PC-9 (cell line): ENCODE results near the gene PPP3R1. TPM values are rescaled to one million over a fixed set of nuclear protein-coding genes. Genes with fewer than 3 reads are reported as not detected.

Experiments
- BruUV-seq: library from RNA; stranded (reverse); fragments of 400-500 nt; replicated peaks from 2 replicates; lab custom pipeline; 2021; lab: Mats Ljungman, UMichigan
- CTCF ChIA-PET: fragments of 300-600 bp; sonication (Branson Sonifier 250); formaldehyde crosslinking; loops from one replicate; lab custom pipeline; 2022; ENCODE audit warnings: antibody characterized with exemption; lab: Charles Lee
- POLR2A ChIA-PET: fragments of 300-600 bp; sonication (Branson Sonifier 250); formaldehyde crosslinking; loops from one replicate; lab custom pipeline; 2022; ENCODE audit warnings: antibody characterized with exemption; ENCODE audit not compliant: unreplicated experiment; lab: Charles Lee
- DNase-seq, 2 experiments: peaks; one replicate each; pipeline versions ENCODE4 v3.0.0 to v3.0.0-alpha.2; 2015 to 2022; ENCODE audit warnings: mixed read lengths in 1 of 2
- H2AFZ ChIP-seq: fragments of 200-600 bp; sonication (generic); 2 replicates; pipeline ENCODE4 v1.8.1; 2017; ENCODE audit warnings: antibody characterized with exemption
- H3F3A ChIP-seq: fragments of 200-600 bp; sonication (generic); 2 replicates; pipeline ENCODE4 v1.8.1; 2017; ENCODE audit warnings: antibody characterized with exemption, mild to moderate bottlenecking, low read depth; ENCODE audit not compliant: insufficient read depth
- H3K27ac ChIP-seq: fragments of 200-600 bp; sonication (generic); 2 replicates; pipeline ENCODE4 v1.6.1; 2016; ENCODE audit warnings: mixed run types
- H3K27me3 ChIP-seq: fragments of 200-600 bp; sonication (generic); 2 replicates; pipeline ENCODE4 v1.6.1; 2016; ENCODE audit warnings: low read depth, mixed run types; ENCODE audit not compliant: insufficient read depth
- H3K36me3 ChIP-seq: fragments of 200-600 bp; sonication (generic); 2 replicates; pipeline ENCODE4 v1.6.1; 2016; ENCODE audit warnings: low read depth, mixed run types
- H3K4me1 ChIP-seq: fragments of 200-600 bp; sonication (generic); replicated peaks from 2 replicates; pipeline ENCODE4 v1.6.1; 2016; ENCODE audit warnings: mixed run types; ENCODE audit not compliant: insufficient read depth
- H3K4me2 ChIP-seq: fragments of 200-600 bp; sonication (generic); 2 replicates; pipeline ENCODE4 v1.6.1; 2017; ENCODE audit warnings: mixed run types
- H3K4me3 ChIP-seq: fragments of 200-600 bp; sonication (generic); 2 replicates; pipeline ENCODE4 v1.6.1; 2016; ENCODE audit warnings: mixed run types
- H3K79me2 ChIP-seq: fragments of 200-600 bp; sonication (generic); 2 replicates; pipeline ENCODE4 v1.6.1; 2017; ENCODE audit warnings: low read depth, mixed run types
- H3K9me2 ChIP-seq: fragments of 200-600 bp; sonication (generic); 2 replicates; pipeline ENCODE4 v1.8.1; 2017; ENCODE audit warnings: mild to moderate bottlenecking; ENCODE audit not compliant: insufficient read depth
- H3K9me3 ChIP-seq: fragments of 200-600 bp; sonication (generic); 2 replicates; pipeline ENCODE4 v1.8.1; 2016; ENCODE audit warnings: low read depth; ENCODE audit not compliant: insufficient read depth
- H4K20me1 ChIP-seq: fragments of 200-600 bp; sonication (generic); 2 replicates; pipeline ENCODE4 v1.8.1; 2017; ENCODE audit not compliant: insufficient read depth
- EZH2 ChIP-seq: fragments of 200-600 bp; sonication (generic); IDR thresholded peaks from 2 replicates; pipeline ENCODE4 v1.8.0; 2017; ENCODE audit warnings: antibody characterized with exemption, low read depth
- intact Hi-C: fragments of 100-400 bp; cut with micrococcal nuclease; formaldehyde crosslinking; loops from one replicate; pipeline ENCODE4 v1.10.0; 2022; ENCODE audit not compliant: unreplicated experiment
- total RNA-seq: library from RNA; stranded (reverse); gene quantifications from 2 replicates; pipeline ENCODE4 v1.2.3, GENCODE V29; 2021
- TF ChIP-seq, protein P1 (sequence below): fragments of 200-600 bp; sonication (generic); conservative IDR thresholded peaks from 2 replicates; pipeline ENCODE4 v1.6.1; 2017; ENCODE audit warnings: mixed run types, antibody characterized with exemption, mild to moderate bottlenecking, moderate library complexity

Gene PPP3R1
- total RNA-seq, 1 experiment from 2014 or later, result 67.5 TPM

DNA sequence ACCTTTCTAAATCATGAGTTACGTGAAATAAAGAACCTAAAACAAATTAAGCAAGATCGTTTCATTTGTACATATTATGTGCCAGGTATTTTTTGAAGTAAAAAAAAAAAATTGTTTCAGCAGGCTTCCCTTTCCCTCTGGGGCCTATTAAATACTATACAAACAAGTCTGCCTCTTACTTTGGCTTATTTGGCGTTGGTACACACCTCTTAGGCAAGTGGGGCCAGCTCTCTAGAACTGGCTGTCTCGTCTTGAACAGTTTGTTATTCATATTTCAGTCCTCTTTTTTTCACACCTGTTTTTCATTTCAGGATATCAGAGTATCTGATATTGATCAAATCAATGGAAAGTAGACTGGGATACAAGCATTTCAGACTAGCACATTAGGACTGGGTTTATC is 27.4 kb upstream of the PPP3R1 start:
- H3K27me3 ChIP-seq, result no peaks in the 10 kb centered on the region
- no peaks in the 10 kb centered on the region for H4K20me1 ChIP-seq
- H3F3A ChIP-seq, result no peaks in the 10 kb centered on the region
- POLR2A ChIA-PET, result no interaction called here
- no peaks in the 10 kb centered on the region for H3K9me3 ChIP-seq
- 0 out of 2 replicates have a peak, but pooled peaks cover 7% of the 10 kb centered on the region for H3K4me1 ChIP-seq
- no peak overlapping the region for H3K4me3 ChIP-seq
- CTCF ChIA-PET, result no interaction called here
- H2AFZ ChIP-seq, result no peak overlapping the region
- BruUV-seq, result no TSS peak
- no peaks in the 10 kb centered on the region for H3K36me3 ChIP-seq
- no peak for TF ChIP-seq EZH2
- TF ChIP-seq, protein P1, sequence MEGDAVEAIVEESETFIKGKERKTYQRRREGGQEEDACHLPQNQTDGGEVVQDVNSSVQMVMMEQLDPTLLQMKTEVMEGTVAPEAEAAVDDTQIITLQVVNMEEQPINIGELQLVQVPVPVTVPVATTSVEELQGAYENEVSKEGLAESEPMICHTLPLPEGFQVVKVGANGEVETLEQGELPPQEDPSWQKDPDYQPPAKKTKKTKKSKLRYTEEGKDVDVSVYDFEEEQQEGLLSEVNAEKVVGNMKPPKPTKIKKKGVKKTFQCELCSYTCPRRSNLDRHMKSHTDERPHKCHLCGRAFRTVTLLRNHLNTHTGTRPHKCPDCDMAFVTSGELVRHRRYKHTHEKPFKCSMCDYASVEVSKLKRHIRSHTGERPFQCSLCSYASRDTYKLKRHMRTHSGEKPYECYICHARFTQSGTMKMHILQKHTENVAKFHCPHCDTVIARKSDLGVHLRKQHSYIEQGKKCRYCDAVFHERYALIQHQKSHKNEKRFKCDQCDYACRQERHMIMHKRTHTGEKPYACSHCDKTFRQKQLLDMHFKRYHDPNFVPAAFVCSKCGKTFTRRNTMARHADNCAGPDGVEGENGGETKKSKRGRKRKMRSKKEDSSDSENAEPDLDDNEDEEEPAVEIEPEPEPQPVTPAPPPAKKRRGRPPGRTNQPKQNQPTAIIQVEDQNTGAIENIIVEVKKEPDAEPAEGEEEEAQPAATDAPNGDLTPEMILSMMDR, result no peak
- no peak overlapping the region for H3K27ac ChIP-seq
- no peak overlapping the region for H3K4me2 ChIP-seq
- intact Hi-C loops, result no loop called here
- H3K9me2 ChIP-seq, result no peaks in the 10 kb centered on the region
- DNase-seq, result no peak
- no peaks in the 10 kb centered on the region for H3K79me2 ChIP-seq

DNA sequence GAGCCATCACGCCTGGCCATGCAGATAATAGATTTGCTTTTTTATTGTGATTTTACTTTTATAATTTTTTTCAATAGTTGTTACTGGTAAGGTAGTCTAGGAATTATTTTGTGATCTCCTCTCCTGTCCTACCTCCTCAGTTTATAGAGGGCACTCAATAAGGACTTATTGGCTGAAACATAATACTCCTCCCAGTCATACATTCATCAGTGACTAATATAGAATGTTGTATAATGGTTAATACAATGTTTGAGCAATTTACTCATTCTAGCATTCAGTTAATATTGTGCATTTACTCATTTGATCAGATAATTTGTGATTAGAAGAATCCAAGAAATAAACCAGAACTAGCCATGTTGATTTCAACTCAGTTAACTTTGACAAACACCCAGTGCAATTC is 25.8 kb upstream of the PPP3R1 start:
- H3K4me1 ChIP-seq, result 0 out of 2 replicates have a peak, but pooled peaks cover 7% of the 10 kb centered on the region
- H3K79me2 ChIP-seq, result no peaks in the 10 kb centered on the region
- DNase-seq, result no peak
- no peaks in the 10 kb centered on the region for H3K9me2 ChIP-seq
- H3K27ac ChIP-seq, result no peak overlapping the region
- H3K4me2 ChIP-seq, result no peak overlapping the region
- H3K4me3 ChIP-seq, result no peak overlapping the region
- no peak overlapping the region for H2AFZ ChIP-seq
- ChIA-PET CTCF (interaction anchor here (0.5 kb wide), 1 partner anchor 463 kb away, joined by 3 read pairs; no protein-coding TSS in a partner anchor), POLR2A (no interaction called here)
- intact Hi-C loops, result no loop called here
- BruUV-seq, result no TSS peak
- no peaks in the 10 kb centered on the region for H3K27me3 ChIP-seq
- H3F3A ChIP-seq, result no peaks in the 10 kb centered on the region
- H3K9me3 ChIP-seq, result no peaks in the 10 kb centered on the region
- H4K20me1 ChIP-seq, result no peaks in the 10 kb centered on the region
- TF ChIP-seq, protein P1, result no peak
- TF ChIP-seq EZH2, result no peak
- no peaks in the 10 kb centered on the region for H3K36me3 ChIP-seq

DNA sequence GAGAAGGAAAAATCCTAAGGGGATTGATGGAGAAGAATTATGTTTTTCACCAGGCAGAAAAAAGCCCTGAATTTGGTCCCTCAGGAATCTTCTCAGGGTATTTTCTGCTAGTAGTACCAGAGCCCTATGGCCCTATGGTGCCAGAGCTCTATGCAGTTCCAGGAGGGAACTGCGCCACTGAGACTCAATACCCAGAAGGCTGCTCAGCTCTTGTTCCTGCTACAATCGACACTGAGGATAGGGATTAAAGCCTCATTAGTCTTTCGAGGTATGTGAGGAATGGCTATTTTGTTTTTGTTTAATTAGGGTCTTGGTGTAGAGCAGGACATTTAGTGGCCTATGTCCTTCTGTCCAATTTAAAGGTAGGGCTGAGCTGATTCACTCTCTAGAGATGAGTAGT is 21.7 kb upstream of the PPP3R1 start:
- H3K9me2 ChIP-seq, result no peaks in the 10 kb centered on the region
- no peak overlapping the region for H3K4me2 ChIP-seq
- intact Hi-C loops, result no loop called here
- ChIA-PET CTCF (no interaction called here), POLR2A (no interaction called here)
- TF ChIP-seq, protein P1, result no peak
- no TSS peak for BruUV-seq
- H3K4me3 ChIP-seq, result no peak overlapping the region
- H3K79me2 ChIP-seq, result no peaks in the 10 kb centered on the region
- no peaks in the 10 kb centered on the region for H3K27me3 ChIP-seq
- no peaks in the 10 kb centered on the region for H3F3A ChIP-seq
- no peak overlapping the region for H2AFZ ChIP-seq
- 0 out of 2 replicates have a peak, but pooled peaks cover 3% of the 10 kb centered on the region for H3K4me1 ChIP-seq
- H3K36me3 ChIP-seq, result no peaks in the 10 kb centered on the region
- no peak overlapping the region for H3K27ac ChIP-seq
- DNase-seq, result no peak
- H3K9me3 ChIP-seq, result no peaks in the 10 kb centered on the region
- H4K20me1 ChIP-seq, result no peaks in the 10 kb centered on the region
